Measurements from ENCODE around the gene HLA-DPA1. TPM values are rescaled to one million over a fixed set of nuclear protein-coding genes. Genes with fewer than 3 reads are reported as not detected.

Gene HLA-DPA1
- 2.6 and 5.3 TPM in 2 replicates for total RNA-seq
- polyA plus RNA-seq: 1.7 and 4.7 TPM in 2 replicates

DNA sequence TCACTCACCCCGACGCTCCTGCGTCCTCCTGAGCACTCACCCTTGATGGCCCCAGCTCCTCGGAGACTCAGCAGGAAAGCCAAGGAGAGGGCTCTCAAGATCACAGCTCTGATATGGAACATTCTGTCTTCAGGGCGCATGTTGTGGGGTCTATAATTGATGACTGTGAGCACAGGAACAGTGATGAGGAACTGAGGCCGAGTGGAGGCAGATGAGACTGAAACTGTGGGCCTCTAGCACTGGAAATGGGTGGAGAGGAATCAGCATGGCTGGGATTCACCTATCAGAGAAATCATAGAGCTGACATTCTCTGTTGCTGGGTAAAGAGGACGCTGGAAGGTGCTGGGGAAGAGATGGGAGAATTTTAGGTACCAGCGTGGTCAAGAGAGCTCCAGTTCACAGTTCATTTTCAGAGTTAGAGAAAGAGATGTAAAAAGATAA, at the start of gene HLA-DPA1:
Gene HLA-DPA1 (minus strand): TSS at position 219 of the 441 bp plus-strand sequence.
- Histone ChIP-seq H3K4me1 (ENCODE audit: insufficient read depth) (no peaks in the 10 kb centered on the region), H2AFZ (no peak within 1 kb of the TSS), H3K9me2 (replicated peaks; ENCODE audit: insufficient read depth) (no peaks in the 10 kb centered on the region), H3K79me2 (no peaks in the 10 kb centered on the region), H3K4me2 (no peak within 1 kb of the TSS), H3K27ac (no peak within 1 kb of the TSS), H3K27me3 (no peaks in the 10 kb centered on the region), H4K20me1 (ENCODE audit: insufficient read depth, poor library complexity, severe bottlenecking) (no peaks in the 10 kb centered on the region), H3K36me3 (replicated peaks; ENCODE audit: insufficient read depth, low read depth) (no peaks in the 10 kb centered on the region), H3K9me3 (ENCODE audit: low read depth) (no peaks in the 10 kb centered on the region), H3K4me3 (no peak within 1 kb of the TSS)
- WGBS (ENCODE audit: low lambda C conversion rate, missing lambda C conversion rate): 70% methylated on average over 8 of the region's 8 CpGs
- DNase-seq (ENCODE audit: low spot score): no peak
- TF ChIP-seq EZH2phosphoT487 (IDR thresholded peaks at IDR 0.05; ENCODE audit: low read depth, severe bottlenecking, unreplicated experiment) (no peak), EZH2 (IDR thresholded peaks at IDR 0.05; ENCODE audit: borderline replicate concordance) (no peak)

DNA sequence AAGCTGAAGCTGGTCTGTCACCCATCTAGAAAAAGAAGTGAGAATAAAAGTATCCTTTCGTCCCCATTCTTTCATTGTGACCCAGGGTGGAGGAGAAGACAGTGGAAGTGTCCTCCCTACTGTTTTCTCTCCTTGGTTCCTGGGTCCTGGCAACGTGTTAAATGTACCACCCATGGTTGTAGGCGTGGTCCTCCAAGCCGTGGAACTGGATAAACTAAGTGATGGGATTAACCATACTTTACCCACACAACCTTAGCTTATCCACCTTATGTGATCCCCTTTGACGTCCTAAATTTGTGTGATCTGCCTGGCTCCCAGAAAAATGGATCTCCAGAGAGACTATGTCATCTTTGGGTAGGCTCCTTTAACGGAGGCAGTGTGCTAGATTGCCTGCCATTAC, 49.7 kb upstream of the HLA-DPA1 start:
- Histone ChIP-seq H3K27me3 (peaks cover 2% of the 10 kb centered on the region), H3K36me3 (replicated peaks; ENCODE audit: insufficient read depth, low read depth) (no peaks in the 10 kb centered on the region), H3K79me2 (no peaks in the 10 kb centered on the region), H3K9me2 (replicated peaks; ENCODE audit: insufficient read depth) (no peaks in the 10 kb centered on the region), H3K9me3 (ENCODE audit: low read depth) (no peaks in the 10 kb centered on the region), H2AFZ (no peak overlapping the region), H3K4me2 (no peak overlapping the region), H4K20me1 (ENCODE audit: insufficient read depth, poor library complexity, severe bottlenecking) (no peaks in the 10 kb centered on the region), H3K4me1 (ENCODE audit: insufficient read depth) (peaks cover 5% of the 10 kb centered on the region), H3K27ac (peak overlapping the region; percentile 36), H3K4me3 (no peak overlapping the region)
- DNase-seq (ENCODE audit: low spot score): no peak
- WGBS (ENCODE audit: low lambda C conversion rate, missing lambda C conversion rate): 72% methylated on average over 6 of the region's 6 CpGs
- TF ChIP-seq EZH2 (IDR thresholded peaks at IDR 0.05; ENCODE audit: borderline replicate concordance): no peak
- TF ChIP-seq, protein P1, sequence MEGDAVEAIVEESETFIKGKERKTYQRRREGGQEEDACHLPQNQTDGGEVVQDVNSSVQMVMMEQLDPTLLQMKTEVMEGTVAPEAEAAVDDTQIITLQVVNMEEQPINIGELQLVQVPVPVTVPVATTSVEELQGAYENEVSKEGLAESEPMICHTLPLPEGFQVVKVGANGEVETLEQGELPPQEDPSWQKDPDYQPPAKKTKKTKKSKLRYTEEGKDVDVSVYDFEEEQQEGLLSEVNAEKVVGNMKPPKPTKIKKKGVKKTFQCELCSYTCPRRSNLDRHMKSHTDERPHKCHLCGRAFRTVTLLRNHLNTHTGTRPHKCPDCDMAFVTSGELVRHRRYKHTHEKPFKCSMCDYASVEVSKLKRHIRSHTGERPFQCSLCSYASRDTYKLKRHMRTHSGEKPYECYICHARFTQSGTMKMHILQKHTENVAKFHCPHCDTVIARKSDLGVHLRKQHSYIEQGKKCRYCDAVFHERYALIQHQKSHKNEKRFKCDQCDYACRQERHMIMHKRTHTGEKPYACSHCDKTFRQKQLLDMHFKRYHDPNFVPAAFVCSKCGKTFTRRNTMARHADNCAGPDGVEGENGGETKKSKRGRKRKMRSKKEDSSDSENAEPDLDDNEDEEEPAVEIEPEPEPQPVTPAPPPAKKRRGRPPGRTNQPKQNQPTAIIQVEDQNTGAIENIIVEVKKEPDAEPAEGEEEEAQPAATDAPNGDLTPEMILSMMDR (IDR thresholded peaks at IDR 0.05; ENCODE audit: poor library complexity): no peak
- TF ChIP-seq EZH2phosphoT487 (IDR thresholded peaks at IDR 0.05; ENCODE audit: low read depth, severe bottlenecking, unreplicated experiment): no peak

DNA sequence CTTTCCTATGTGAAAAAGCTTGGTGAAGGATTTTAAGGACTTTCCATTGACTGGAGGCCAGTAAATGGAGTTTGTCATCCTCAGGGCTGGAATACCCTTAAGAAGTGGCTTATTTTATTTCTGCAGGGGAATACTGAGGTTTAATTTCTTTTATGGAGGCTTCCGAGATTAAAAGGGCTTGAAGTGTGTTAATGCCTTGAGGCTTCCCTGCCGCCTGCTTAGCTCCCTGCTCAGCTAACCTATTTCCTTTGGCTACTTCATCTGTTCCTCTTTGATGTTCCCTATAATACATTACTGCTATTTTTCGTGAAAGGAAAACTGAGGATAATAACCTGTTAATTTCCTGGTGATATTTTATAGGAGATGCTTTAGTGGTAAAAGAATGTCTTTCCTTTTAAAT, 46.6 kb upstream of the HLA-DPA1 start:
- H4K20me1 ChIP-seq (ENCODE audit: insufficient read depth, poor library complexity, severe bottlenecking): no peaks in the 10 kb centered on the region
- DNase-seq (ENCODE audit: low spot score): no peak
- peaks cover 32% of the 10 kb centered on the region for H3K27me3 ChIP-seq
- no peak overlapping the region for H2AFZ ChIP-seq
- no peak for TF ChIP-seq EZH2 (IDR thresholded peaks at IDR 0.05; ENCODE audit: borderline replicate concordance)
- no peak for TF ChIP-seq EZH2phosphoT487 (IDR thresholded peaks at IDR 0.05; ENCODE audit: low read depth, severe bottlenecking, unreplicated experiment)
- TF ChIP-seq, protein P1 (IDR thresholded peaks at IDR 0.05; ENCODE audit: poor library complexity): no peak
- H3K36me3 ChIP-seq (replicated peaks; ENCODE audit: insufficient read depth, low read depth): no peaks in the 10 kb centered on the region
- H3K4me2 ChIP-seq: no peak overlapping the region
- WGBS (ENCODE audit: low lambda C conversion rate, missing lambda C conversion rate): 47% methylated on average over 3 of the region's 3 CpGs
- no peaks in the 10 kb centered on the region for H3K9me2 ChIP-seq (replicated peaks; ENCODE audit: insufficient read depth)
- no peak overlapping the region for H3K27ac ChIP-seq
- no peak overlapping the region for H3K4me3 ChIP-seq
- no peaks in the 10 kb centered on the region for H3K79me2 ChIP-seq
- H3K4me1 ChIP-seq (ENCODE audit: insufficient read depth): peaks cover 5% of the 10 kb centered on the region
- no peaks in the 10 kb centered on the region for H3K9me3 ChIP-seq (ENCODE audit: low read depth)

DNA sequence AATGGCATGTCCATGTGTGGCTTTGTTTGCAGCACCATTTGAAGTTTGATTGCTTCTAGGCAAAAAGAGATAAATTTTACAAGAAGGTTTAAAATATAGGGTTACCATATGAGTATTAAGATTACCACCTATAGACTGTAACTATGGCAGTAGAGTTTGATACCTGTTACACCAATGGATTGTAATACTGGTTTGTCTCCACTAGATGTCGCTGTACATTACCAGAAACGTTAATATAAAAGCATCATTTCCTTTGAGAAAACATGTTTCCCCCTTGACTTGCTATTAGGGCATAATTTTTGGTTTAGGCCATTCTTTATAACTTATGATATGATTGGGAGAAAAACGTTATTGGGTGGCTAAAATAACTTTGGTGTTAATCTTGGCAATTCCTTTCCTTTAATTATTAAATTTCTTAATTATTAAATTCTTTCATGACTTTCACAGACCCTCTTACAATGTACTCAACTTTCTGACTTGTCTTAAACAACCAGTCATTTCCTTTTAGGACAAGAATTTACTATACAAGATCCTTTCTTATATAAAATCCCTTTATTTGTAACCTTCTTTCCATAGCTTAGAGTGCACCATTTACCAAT, 45.2 kb upstream of the HLA-DPA1 start:
- no peak for TF ChIP-seq EZH2 (IDR thresholded peaks at IDR 0.05; ENCODE audit: borderline replicate concordance)
- TF ChIP-seq, protein P1 (IDR thresholded peaks at IDR 0.05; ENCODE audit: poor library complexity): peak; percentile 72
- peak; percentile 69 for DNase-seq (ENCODE audit: low spot score)
- Histone ChIP-seq H3K4me3 (no peak overlapping the region), H3K27ac (no peak overlapping the region), H3K4me2 (peak overlapping the region; percentile 7), H3K9me3 (ENCODE audit: low read depth) (no peaks in the 10 kb centered on the region), H3K9me2 (replicated peaks; ENCODE audit: insufficient read depth) (no peaks in the 10 kb centered on the region), H3K4me1 (ENCODE audit: insufficient read depth) (peaks cover 5% of the 10 kb centered on the region), H4K20me1 (ENCODE audit: insufficient read depth, poor library complexity, severe bottlenecking) (no peaks in the 10 kb centered on the region), H2AFZ (no peak overlapping the region), H3K27me3 (peaks cover 43% of the 10 kb centered on the region), H3K36me3 (replicated peaks; ENCODE audit: insufficient read depth, low read depth) (no peaks in the 10 kb centered on the region), H3K79me2 (no peaks in the 10 kb centered on the region)
- 0% methylated on average over 3 of the region's 3 CpGs for WGBS (ENCODE audit: low lambda C conversion rate, missing lambda C conversion rate)
